ENCODE measurements around the gene PDE6D.

PDE6D gene

DNA sequence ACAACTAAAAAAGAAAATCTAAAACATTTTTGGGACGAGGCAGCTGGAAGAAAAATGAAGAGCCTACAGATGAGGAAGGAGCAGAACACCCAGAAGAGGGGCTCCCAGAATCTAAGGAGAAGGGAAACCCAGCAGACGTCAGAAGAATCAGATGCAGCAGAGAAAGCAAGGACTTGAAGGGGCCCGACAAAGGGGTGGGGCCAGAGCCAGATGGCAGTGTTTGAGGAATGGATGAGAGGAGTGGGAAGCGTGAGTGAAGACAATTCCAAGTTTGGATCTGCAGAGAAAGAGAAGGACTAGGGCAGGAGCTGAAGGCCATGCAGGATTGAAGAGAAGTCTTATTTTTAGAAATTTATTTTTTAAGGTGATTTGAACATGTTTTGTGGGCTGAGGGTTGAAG lies 53.5 kb downstream of the PDE6D start:
- no peak for DNase-seq (ENCODE audit: low read depth, low spot score)
- H3K4me3 ChIP-seq (ENCODE audit: low read depth, low read length): no peak overlapping the region
- TF ChIP-seq, protein P1, sequence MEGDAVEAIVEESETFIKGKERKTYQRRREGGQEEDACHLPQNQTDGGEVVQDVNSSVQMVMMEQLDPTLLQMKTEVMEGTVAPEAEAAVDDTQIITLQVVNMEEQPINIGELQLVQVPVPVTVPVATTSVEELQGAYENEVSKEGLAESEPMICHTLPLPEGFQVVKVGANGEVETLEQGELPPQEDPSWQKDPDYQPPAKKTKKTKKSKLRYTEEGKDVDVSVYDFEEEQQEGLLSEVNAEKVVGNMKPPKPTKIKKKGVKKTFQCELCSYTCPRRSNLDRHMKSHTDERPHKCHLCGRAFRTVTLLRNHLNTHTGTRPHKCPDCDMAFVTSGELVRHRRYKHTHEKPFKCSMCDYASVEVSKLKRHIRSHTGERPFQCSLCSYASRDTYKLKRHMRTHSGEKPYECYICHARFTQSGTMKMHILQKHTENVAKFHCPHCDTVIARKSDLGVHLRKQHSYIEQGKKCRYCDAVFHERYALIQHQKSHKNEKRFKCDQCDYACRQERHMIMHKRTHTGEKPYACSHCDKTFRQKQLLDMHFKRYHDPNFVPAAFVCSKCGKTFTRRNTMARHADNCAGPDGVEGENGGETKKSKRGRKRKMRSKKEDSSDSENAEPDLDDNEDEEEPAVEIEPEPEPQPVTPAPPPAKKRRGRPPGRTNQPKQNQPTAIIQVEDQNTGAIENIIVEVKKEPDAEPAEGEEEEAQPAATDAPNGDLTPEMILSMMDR (IDR thresholded peaks at IDR 0.05; ENCODE audit: low read depth, low read length): no peak
- in situ Hi-C loops (cut with HindIII; ENCODE audit: low sequenced_read_pairs): no loop called here

DNA sequence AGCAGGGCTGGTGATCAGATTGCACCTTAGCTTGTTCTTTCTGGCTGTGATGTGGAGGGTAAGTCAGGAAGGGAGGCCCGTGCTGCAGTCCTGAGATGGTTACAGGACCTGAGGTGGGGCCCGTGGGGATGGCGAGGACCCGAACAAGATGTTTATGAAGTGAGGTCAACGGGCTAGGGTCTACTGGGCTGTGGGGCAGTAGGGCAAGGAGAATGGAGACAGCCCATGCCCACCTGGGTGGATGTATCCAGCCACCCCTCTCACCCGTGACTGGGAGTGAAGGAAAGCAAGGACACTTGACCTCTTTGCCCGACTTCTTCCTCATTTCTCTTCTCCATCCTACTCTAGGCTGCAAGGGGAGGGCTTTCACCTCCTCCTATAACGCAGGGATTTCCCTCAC lies 54.8 kb downstream of the PDE6D start:
- TF ChIP-seq, protein P1 (IDR thresholded peaks at IDR 0.05; ENCODE audit: low read depth, low read length): no peak
- in situ Hi-C loops (cut with HindIII; ENCODE audit: low sequenced_read_pairs): no loop called here
- no peak overlapping the region for H3K4me3 ChIP-seq (ENCODE audit: low read depth, low read length)
- DNase-seq (ENCODE audit: low read depth, low spot score): no peak

DNA sequence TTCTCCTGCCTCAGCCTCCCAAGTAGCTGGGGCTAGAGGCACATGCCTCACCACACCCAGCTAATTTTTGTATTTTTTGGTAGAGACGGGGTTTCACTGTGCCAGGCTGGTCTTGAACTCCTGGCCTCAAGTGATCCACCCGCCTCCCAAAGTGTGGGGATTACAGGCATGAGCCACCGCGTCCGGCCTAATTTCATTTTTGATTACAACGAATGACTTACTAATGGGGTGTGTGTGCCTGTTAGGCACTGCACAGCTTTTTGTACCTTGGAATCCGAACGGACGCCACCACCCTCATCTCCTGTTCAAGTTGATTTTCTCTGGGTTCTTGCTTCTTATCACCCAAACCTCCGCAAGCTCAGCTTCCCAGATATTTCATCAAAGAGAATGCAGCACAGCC lies 55.6 kb downstream of the PDE6D start:
- DNase-seq (ENCODE audit: low read depth, low spot score): no peak
- TF ChIP-seq, protein P1 (IDR thresholded peaks at IDR 0.05; ENCODE audit: low read depth, low read length): no peak
- in situ Hi-C loops (cut with HindIII; ENCODE audit: low sequenced_read_pairs): no loop called here
- H3K4me3 ChIP-seq (ENCODE audit: low read depth, low read length): no peak overlapping the region

DNA sequence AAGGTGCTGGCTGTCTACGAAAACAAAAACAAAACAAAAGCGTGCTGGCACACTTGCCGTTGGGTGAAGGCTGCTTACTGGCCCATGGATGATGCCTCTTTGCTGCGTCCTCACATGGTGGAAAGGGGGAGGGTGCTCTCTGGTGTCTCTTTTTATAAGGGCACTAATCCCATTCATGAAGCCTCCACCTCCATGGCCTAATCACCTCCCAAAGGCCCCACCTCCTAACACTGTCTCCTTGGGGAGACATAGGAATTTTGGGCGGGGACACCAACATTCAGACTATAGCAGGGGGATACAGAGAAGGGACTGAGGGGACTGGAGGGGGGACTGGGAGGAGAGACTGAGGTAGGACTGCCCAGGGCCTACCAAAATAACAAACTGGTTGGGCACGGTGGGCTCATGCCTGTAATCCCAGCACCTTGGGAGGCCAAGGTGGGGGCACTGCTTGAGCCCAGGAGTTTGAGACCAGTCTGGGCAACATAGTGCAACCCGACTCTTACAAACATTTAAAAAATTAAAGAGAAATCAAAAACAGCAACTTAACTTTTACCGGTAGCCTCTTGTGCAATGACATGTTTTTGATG lies 58.3 kb downstream of the PDE6D start:
- H3K4me3 ChIP-seq (ENCODE audit: low read depth, low read length): no peak overlapping the region
- in situ Hi-C loops (cut with HindIII; ENCODE audit: low sequenced_read_pairs): no loop called here
- TF ChIP-seq, protein P1 (IDR thresholded peaks at IDR 0.05; ENCODE audit: low read depth, low read length): no peak
- no peak for DNase-seq (ENCODE audit: low read depth, low spot score)

DNA sequence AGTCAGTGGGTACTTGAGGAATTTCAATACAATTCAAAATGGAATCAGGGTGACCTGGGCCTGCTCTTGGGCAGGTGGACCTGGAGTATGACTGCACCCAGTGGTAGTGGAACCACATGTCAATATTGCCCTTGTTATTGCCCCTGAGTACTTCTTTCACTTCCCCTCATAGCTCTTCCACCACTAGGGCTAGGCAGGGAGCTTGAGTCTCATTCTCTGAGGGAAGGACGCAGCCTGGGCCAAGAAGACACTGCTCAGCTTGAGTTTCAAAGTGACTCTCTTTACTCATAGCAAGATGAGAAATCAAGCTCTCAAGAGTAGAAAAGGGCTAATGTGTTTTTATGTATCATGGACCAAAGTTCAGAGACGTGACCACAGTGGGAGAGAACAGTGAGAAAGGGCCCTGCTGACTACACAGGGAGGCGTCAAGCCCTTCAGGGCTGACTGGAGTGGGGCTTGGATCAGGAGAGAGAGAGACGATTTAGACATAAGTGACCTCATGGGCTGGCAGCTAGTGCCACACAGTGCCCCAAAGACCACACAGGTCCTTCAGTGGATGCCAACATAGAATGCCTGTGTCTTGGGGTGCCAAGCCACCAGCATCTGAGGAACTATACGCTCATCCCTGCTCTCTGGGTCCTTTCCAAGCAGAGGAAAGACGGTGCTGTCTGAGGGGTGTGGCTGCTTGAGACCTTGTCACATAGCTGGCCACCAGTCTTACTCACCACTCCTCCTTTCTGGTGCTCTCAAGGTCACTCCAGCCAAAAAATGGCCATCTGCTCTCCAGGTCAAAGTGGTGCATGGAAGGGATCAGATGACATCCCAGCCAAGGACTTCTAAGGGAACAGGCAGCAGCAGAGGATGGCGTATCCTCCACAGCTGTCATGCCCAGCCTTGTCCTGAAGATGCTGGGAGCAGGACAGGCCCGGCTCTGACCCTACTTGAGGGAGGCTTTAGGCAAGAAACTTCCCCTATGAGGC lies 59.8 kb downstream of the PDE6D start:
- in situ Hi-C loops (cut with HindIII; ENCODE audit: low sequenced_read_pairs): no loop called here
- no peak overlapping the region for H3K4me3 ChIP-seq (ENCODE audit: low read depth, low read length)
- no peak for DNase-seq (ENCODE audit: low read depth, low spot score)
- TF ChIP-seq, protein P1 (IDR thresholded peaks at IDR 0.05; ENCODE audit: low read depth, low read length): no peak

DNA sequence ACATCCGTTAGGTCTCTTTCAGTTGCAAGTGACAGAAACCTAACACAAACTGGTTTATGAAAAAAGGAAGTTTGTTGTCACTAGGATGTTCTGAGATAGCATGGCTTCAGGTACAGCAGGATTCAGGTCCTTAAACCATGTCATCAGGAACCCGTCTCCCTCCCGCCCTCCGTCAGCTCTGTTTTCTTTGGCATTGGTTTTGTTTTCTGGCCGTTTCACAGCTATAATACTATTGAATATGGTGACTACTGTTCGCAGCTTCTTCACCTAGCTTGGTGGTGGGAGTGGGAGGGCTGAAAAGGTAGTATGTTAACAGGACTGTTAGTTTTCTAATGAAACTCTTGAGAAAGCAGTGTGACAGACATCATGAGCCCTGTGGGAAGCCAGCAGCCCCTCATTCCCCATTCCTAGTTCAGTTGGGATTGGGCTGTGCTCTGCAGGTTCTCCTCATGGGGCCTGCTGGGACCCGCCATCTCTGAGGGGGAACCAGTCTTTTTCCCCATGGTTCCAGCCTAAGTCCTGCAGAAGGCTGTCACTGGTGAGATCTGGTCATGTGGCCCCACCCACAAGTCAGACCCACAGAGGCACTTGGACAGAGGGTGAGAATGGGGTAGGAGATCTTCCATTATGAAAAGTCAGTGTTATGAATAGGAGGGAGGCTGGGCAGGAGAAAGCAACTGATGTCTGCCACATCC lies 60.6 kb downstream of the PDE6D start:
- TF ChIP-seq, protein P1 (IDR thresholded peaks at IDR 0.05; ENCODE audit: low read depth, low read length): no peak
- no peak for DNase-seq (ENCODE audit: low read depth, low spot score)
- in situ Hi-C loops (cut with HindIII; ENCODE audit: low sequenced_read_pairs): no loop called here
- no peak overlapping the region for H3K4me3 ChIP-seq (ENCODE audit: low read depth, low read length)

All from astrocyte of the spinal cord (primary cell).